ENCODE results near the gene CLMN. TPM values are rescaled to one million over a fixed set of nuclear protein-coding genes. Genes with fewer than 3 reads are reported as not detected.

The CLMN gene
- total RNA-seq, 1 experiment from 2014 or later = 33.4 TPM

- RAD21 ChIA-PET (ENCODE audit: low non-redundant PET in 1 of 2, low total read pairs in 2 of 2, uncharacterized antibody in 2 of 2, unreplicated experiment in 2 of 2) = no interaction called here
- Histone ChIP-seq H4K20me1 (ENCODE audit: insufficient read depth) (no peaks in the 10 kb centered on the region), H3K27me3 (ENCODE audit: insufficient read depth, low read length) (no peaks in the 10 kb centered on the region), H3K4me3 (replicated peaks in 1 of 2; ENCODE audit: low read depth in 1 of 2, low read length in 2 of 2) (no peak overlapping the region), H3K79me2 (ENCODE audit: insufficient read depth, low read length) (no peaks in the 10 kb centered on the region), H3K36me3 (ENCODE audit: control insufficient read depth in 1 of 2, insufficient read depth in 2 of 2, low read length in 2 of 2) (no peaks in the 10 kb centered on the region), H3K4me2 (ENCODE audit: low read length) (no peak overlapping the region), H3K9ac (ENCODE audit: low read length) (no peak overlapping the region), H3K9me2 (ENCODE audit: insufficient read depth) (no peaks in the 10 kb centered on the region), H3K27ac (ENCODE audit: low read depth, low read length) (no peak overlapping the region), H2AFZ (ENCODE audit: low read depth, low read length, poor library complexity, severe bottlenecking) (no peak overlapping the region), H3K9me3 (ENCODE audit: control insufficient read depth in 1 of 2, insufficient read depth in 1 of 2, low read depth in 1 of 2, low read length in 2 of 2) (no peaks in the 10 kb centered on the region), H3K4me1 (ENCODE audit: control insufficient read depth in 1 of 2, insufficient read depth in 2 of 2, low read length in 2 of 2) (no peaks in the 10 kb centered on the region)
- POLR2A ChIA-PET = no interaction called here
- TF ChIP-seq SRF (IDR thresholded peaks at IDR 0.05; ENCODE audit: low read depth) (no peak), EZH2phosphoT487 (IDR thresholded peaks at IDR 0.05; ENCODE audit: borderline replicate concordance) (no peak), MAX (IDR thresholded peaks at IDR 0.05) (no peak), ZBTB33 (IDR thresholded peaks at IDR 0.05; ENCODE audit: extremely low read depth, insufficient replicate concordance, low read length) (no peak), ZFX (IDR thresholded peaks at IDR 0.05) (no peak), CTCF (IDR thresholded peaks at IDR 0.05 in 2 of 3, conservative IDR thresholded peaks at IDR 0.05 in 1 of 3; ENCODE audit: borderline replicate concordance in 1 of 3, insufficient read depth in 1 of 3, low read depth in 2 of 3, low read length in 2 of 3) (no peak), POLR2A (IDR thresholded peaks at IDR 0.05; ENCODE audit: borderline replicate concordance, extremely low read depth, insufficient read depth, insufficient read length) (no peak), CEBPB (IDR thresholded peaks at IDR 0.05; ENCODE audit: low read depth) (no peak), JUND (IDR thresholded peaks at IDR 0.05) (no peak), POLR2AphosphoS5 (IDR thresholded peaks at IDR 0.05; ENCODE audit: low read depth, low read length) (no peak), SP1 (IDR thresholded peaks at IDR 0.05; ENCODE audit: low read depth) (no peak), YY1 (IDR thresholded peaks at IDR 0.05; ENCODE audit: extremely low read depth, insufficient replicate concordance, low read depth, low read length) (no peak), RAD21 (IDR thresholded peaks at IDR 0.05; ENCODE audit: low read depth) (no peak), EGR1 (IDR thresholded peaks at IDR 0.05; ENCODE audit: low read depth) (no peak), REST (IDR thresholded peaks at IDR 0.05; ENCODE audit: low read depth) (no peak), FOSL1 (IDR thresholded peaks at IDR 0.05; ENCODE audit: low read depth) (no peak)
- ATAC-seq = no peak
- CTCF ChIA-PET = no interaction called here
- intact Hi-C loops (cut with micrococcal nuclease) = no loop called here
- DNase-seq (ENCODE audit: low read depth, low spot score) = no peak
- no TSS peak for BruUV-seq (replicated peaks)
Measured at GRCh38 chr14:95237958-95238340, 81.8 kb downstream of the CLMN start.
